CD4-positive, alpha-beta T cell treated with Interferon alpha-2 for 1 hour (primary cell): ENCODE data around the gene GPD1.

ENCODE experiments used
- DNase-seq, 2 donors: peaks; one replicate each; pipeline ENCODE4 v3.0.0-alpha.2; 2020 to 2022

The GPD1 gene

DNA sequence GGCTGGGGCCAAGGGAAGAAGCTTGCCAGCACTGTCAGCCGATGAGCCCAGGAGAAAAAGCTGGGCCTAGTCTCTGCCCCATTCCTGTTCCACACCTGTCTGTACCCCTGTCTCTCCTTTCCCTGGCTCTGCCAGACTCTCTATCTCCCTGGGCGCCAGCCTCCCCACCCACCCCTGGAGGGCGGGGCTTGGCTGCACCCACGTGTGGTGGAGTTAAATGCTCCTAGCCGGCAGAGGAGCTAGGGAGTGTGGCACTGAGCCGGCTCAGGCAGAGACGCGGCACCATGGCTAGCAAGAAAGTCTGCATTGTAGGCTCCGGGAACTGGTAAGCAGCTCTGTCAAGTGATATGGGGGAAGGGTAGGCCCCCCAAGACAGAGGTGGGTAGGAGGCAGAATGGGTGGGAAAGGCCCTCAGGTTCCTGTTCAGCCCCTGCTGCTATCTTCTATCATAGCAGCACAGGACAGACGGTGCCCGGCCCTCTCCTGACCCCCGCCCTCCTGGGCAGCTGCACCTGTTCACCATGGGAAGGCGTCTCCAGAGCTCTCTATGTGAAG is at the start of gene GPD1:
TSS of gene GPD1 (plus strand) at position 242 of the 555 bp plus-strand sequence. CDS start at position 285, 43 bp downstream.
- no peak for DNase-seq

DNA sequence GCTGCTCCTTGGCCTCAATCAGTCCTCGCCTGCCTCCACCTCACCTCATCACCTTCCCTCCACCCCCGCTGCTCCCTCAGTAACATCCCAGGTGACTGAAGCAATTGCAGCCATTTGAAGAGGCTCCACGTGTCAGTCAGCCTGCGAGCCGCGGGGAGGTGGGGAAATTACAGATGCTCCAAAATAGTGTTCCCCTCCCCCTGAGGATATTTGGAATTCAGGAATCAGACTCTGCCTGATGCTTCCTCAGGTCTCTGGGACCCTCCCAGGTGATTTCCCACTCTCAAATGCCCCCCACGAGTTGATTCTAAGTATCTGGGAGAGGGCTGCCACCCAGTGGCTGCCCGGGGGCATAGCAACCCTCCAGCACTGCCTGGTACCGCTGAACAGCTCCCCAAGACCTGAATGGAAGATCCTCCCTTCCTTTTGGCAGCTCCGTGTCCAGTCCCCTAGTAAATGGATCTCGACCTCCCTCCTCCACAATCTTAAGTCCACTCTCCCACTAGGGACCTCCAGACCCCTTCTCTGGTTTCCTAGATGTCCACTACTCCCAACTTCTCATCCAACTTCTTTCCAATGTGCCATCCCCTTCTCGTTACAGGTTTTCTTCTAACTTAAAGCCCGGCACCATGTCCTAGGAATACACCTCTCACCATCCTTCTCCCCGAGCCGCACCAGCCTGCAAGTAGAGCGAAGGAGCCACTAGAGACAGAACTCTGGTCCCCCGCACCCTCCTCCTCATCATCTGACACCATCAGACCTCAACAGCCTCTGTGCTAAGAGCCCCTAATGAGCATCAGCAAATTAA is 47.8 kb upstream of the GPD1 start:
- DNase-seq = peak; percentile 46 to 60

DNA sequence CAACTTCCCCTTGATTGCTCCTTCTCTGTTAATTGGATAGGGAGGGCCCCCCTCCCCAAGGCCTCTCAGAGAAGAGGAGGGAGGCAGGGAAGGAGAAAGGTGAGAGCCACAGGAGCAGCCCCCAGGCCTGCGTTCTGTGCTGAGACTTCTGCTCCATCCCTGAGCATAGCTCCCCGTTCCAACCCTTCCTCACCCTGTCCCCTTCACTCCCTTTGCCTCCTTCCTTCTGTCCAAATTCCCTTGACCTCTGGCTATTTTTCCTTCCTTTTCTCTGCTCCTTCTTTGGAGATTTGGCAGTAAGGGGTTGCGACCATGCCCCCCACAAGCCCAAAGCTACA is 47.2 kb upstream of the GPD1 start:
- no peak for DNase-seq

DNA sequence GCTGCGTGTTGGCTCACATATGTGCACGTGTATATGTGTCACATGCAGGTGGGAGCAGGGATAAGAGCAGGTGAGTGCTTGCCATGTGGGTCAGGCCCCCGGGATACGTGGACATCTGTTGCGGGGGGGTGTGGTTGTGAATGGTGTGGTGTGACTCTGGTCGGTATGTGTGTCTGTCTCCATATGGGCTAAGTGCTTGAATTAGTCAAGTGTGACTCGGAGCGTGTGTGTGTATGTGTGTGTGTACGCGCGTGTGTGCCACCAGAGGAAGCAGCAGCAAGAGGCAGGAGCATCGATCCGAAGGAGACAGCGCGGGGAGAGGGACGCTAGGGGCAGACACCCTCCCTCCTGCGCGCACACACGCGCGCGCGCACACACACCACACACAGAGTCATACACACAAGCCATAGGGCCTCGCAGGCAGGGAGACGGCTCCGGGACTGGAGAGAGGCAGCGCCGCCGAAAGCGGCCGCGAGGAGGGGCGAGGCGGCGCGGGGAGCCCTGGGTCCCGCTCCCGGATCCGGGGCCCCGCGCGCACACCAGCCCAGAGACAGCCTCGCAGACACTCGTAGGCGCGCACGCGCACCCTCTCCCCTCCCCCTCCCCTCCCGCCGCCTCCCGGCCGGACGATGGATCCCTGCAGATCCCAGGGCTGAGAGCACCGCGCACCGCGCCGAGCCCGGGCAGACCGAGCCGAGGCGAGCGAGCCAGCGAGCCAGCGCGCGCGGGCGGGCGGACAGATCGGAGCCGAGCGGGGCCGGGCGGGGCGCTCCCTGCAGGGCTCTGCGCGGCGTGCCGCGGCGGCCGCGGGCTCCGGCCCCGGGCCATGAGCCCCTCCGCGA is 46.6 kb upstream of the GPD1 start, which contains the start of gene ASIC1:
TSS of gene ASIC1 (plus strand) at position 597 of the 842 bp plus-strand sequence. CDS start 1,171 bp downstream, outside the sequence.
- DNase-seq = peak; percentile 38 to 39

- no peak for DNase-seq
Measured at GRCh38 chr12:50057896-50058670, 45.7 kb upstream of the GPD1 start.

GRCh38 chr12:50058743-50059312 is 45.0 kb upstream of the GPD1 start:
- no peak for DNase-seq

GRCh38 chr12:50059440-50060119 is 44.2 kb upstream of the GPD1 start:
- DNase-seq = peak in 1 of 2 donors; percentile 13

DNA sequence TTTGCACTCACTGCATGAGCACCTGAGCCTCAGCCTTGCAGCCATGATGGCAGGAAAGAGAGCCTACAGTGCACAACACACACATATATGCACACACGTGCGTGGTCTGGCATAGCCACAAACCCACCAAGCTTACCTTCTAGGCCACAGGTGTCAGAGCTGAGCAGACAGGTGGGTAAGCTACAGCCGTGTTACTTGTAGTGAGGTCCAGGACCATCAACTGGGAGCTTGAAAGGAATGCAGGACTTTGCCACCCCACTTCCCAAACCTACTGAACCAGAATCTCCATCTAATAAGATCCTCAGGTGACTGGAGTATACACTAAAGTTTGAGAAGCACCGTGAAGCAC is 43.7 kb upstream of the GPD1 start:
- DNase-seq = no peak

DNA sequence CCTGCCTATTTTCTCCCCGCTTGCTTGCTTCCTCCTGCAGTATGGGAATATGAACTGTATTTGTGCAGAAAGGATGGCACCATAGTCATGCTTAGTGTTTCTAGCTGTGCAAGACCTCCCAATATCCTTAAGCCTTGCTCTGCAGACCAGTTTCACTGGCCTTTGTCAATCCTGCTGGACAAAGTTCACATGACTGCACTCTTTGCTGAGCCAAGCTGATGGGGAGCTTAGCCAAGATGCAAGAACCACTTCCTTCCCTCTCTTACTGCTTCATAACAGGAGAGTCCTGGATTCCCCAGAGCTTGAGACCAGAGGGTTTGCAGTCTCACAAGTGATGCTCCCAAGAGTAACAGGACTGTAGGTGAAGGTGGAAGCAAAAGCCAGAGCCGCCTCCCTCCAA is 42.6 kb upstream of the GPD1 start:
- no peak for DNase-seq

DNA sequence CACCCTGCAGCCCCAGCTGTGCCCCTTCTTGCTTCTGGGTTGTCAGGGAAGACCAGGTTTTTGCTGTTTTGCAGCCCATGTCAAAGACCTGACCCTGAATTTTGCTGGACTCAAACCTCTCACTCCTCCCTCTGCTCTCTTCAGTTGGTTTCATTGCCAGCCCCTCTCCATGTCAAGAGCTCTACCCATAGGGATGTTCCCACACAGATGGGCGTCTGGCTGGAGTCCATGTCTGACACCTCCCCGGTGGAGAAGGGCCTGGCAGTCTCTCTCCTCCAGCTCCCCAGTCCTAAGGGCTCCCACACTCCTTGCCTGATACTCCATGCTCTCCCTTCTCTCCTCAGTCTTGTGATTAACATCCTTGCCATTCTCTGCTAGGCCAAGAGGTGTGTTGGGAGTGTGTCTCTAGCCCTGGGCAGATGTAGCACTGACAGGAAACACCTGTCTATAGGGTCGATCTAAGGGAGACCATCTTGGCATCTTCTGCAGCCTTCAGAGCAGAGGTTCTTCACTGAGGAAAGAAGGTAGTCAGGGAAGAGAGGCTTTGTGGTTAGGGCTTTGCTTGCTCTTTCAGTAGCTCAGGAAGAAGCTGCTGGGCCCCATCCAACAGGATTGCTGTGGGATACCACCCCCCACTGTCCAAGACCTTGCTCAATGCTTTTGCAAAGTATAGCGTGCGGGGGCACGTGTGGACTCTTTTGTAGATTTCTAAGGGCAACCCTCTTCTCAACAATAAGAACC is 41.7 kb upstream of the GPD1 start:
- no peak for DNase-seq

DNA sequence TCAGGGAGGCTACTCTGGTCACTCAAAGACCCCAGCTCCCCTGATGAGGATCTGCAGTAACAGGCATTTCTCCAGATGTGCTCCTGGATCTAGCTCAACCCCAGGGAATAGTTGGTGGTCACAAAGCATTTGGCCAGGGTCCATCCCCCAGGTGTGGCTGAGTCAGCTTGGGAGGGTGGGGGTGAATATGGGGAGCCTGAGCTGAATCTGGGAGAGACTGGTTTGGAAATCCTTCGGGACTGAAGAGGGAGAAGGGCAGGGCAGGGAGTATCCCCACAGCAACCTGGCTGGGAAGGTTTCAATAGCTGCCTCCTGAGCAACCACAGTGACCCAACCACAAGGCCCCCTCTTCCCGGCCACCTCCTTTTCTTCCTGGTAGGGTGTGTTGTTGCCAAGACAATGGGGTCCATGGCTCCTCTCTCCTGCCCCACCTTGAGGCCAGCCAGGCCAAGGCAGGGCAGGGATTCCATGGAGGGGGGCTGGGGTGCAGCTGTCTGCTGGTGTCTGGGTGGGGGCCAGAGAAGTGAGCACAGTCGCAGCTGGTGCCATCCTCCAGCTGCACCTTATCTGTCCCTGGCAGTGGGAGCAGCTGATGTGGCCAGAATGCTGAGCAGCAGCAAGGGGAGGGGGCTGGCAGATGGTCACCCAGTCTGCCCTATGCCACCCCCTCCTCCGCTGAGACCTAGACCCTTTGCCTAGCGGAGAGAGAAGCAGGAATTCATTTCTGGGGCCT is 40.9 kb upstream of the GPD1 start:
- DNase-seq = no peak

- no peak for DNase-seq
Measured at GRCh38 chr12:50065726-50066310, 38.0 kb upstream of the GPD1 start.

- DNase-seq = no peak
Measured at GRCh38 chr12:50066402-50066801, 37.4 kb upstream of the GPD1 start.

DNA sequence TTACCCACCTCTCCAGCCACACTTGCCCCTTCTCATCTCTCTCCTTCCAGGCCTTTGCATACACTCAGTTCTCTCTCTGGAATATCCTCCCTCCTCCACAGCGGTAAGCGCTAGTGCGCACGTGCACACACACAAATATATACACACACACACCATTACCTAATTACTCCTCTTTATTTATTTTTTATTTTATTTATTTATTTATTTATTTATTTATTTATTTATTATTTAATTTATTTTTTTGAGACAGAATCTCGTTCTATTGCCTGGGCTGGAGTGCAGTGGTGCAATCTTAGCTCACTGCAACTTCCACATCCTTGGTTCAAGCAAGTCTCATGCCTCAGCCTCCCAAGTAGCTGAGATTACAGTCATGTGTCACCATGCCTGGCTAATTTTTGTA is 34.7 kb upstream of the GPD1 start:
- no peak for DNase-seq

- no peak for DNase-seq
Measured at GRCh38 chr12:50069539-50069938, 34.3 kb upstream of the GPD1 start.

DNA sequence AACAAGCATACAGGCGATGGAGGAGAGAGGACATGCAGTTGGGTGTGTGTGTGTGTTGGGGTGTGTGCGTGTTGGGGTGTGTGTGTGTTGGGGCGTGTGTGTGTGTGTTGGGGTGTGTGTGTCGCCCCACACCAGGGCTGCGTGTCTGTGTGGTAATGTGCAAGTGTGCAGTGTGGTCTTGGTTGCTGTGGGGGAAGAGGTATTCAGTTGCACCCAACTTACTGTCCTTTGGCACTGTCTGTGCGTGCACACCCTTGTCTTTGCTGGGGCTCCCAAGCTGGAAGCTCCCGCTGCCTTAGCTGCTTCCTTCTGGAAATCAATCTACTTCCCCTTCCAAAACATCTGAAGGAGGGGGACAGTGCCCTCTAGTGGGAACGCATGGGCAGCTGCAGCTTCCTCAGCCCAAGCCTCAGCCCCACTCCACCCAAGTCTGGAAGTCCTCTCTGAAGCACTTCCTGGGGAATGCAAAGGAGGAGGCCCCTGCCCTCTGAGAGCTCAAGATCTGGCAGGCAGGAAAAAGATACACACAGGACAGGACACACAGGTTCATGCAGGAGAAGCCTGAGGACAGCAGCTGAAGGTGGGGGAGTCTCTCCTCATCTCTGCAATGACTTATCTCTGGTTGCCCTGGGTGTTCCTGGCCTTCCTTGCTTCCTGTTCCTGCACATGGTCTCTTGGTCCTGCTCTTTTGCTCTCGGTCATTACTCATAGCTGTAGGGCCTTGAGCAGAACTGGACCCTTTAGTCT is 33.3 kb upstream of the GPD1 start:
- peak; percentile 66 to 69 for DNase-seq

GRCh38 chr12:50072198-50072907 is 31.5 kb upstream of the GPD1 start:
- no peak for DNase-seq

DNA sequence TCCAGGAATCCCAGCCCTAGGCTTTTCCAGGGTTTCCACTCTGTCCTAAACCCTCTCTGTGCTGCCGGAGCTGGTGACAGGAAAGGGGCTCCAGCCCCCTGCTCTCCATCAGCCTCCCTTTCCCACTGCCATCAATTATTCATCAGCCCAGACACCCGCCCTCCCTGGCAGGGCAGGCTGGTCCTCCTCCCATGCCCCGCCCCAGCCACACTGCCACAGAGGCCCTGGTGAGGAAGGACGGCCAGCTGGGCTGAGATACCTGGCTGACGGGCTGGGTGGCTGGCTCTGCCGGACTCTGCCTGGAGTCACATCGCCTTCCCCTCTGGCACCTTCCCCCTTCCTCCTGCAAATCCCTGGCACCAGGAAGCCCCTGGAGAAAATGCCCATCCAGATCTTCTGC is 30.6 kb upstream of the GPD1 start:
- DNase-seq = no peak

DNA sequence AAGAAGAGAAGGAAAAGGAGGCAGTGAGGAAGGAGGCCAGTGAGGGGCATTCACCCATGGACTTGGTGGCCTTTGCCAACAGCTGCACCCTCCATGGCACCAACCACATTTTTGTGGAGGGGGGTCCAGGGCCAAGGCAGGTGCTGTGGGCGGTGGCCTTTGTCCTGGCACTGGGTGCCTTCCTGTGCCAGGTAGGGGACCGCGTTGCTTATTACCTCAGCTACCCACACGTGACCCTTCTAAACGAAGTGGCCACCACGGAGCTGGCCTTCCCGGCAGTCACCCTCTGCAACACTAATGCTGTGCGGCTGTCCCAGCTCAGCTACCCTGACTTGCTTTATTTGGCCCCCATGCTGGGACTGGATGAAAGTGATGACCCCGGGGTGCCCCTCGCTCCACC is 30.1 kb upstream of the GPD1 start:
- DNase-seq = no peak
